H9 (cell line): ENCODE measurements around the gene PLEKHN1. TPM values are rescaled to one million over a fixed set of nuclear protein-coding genes. Genes with fewer than 3 reads are reported as not detected.

ENCODE experiments used
- DNase-seq: peaks from one replicate; pipeline ENCODE4 v3.0.0-alpha.2; 2017
- H2AFZ ChIP-seq: one replicate; pipeline ENCODE4 v1.6.1; 2013; ENCODE audit warnings: mild to moderate bottlenecking, low read length, control low read depth, moderate library complexity
- H2AK5ac ChIP-seq: 2 replicates; pipeline ENCODE4 v1.6.1; 2013; ENCODE audit warnings: low read length, control low read depth, mixed read lengths; ENCODE audit not compliant: insufficient read length
- H2BK120ac ChIP-seq: one replicate; pipeline ENCODE4 v1.6.1; 2013; ENCODE audit warnings: low read depth, mild to moderate bottlenecking, low read length, control low read depth, inconsistent platforms; ENCODE audit not compliant: poor library complexity, severe bottlenecking
- H2BK12ac ChIP-seq: 2 replicates; pipeline ENCODE4 v1.6.1; 2013; ENCODE audit warnings: low read length, control low read depth, mixed read lengths, low read depth; ENCODE audit not compliant: insufficient read length
- H2BK15ac ChIP-seq: 2 replicates; pipeline ENCODE4 v1.6.1; 2013; ENCODE audit warnings: low read depth, low read length, control low read depth
- H2BK20ac ChIP-seq: one replicate; pipeline ENCODE4 v1.6.1; 2013; ENCODE audit warnings: low read depth, mild to moderate bottlenecking, low read length, control low read depth, inconsistent platforms; ENCODE audit not compliant: poor library complexity, severe bottlenecking
- H2BK5ac ChIP-seq: 2 replicates; pipeline ENCODE4 v1.6.1; 2013; ENCODE audit warnings: low read length, control low read depth, mixed read lengths; ENCODE audit not compliant: insufficient read length
- H3K14ac ChIP-seq: 2 replicates; pipeline ENCODE4 v1.6.1; 2013; ENCODE audit warnings: low read length, control low read depth; ENCODE audit not compliant: insufficient read depth
- H3K18ac ChIP-seq: 2 replicates; pipeline ENCODE4 v1.6.1; 2013; ENCODE audit warnings: low read depth, mild to moderate bottlenecking, mixed read lengths, low read length, control low read depth; ENCODE audit not compliant: insufficient read length
- H3K23ac ChIP-seq: 2 replicates; pipeline ENCODE4 v1.6.1; 2013; ENCODE audit warnings: low read length, control low read depth, mixed read lengths, low read depth; ENCODE audit not compliant: insufficient read length
- H3K23me2 ChIP-seq: 2 replicates; pipeline ENCODE4 v1.6.1; 2013; ENCODE audit warnings: low read depth, mild to moderate bottlenecking, mixed read lengths, low read length, control low read depth; ENCODE audit not compliant: insufficient read length, poor library complexity, severe bottlenecking
- H3K27ac ChIP-seq: 2 replicates; pipeline ENCODE4 v1.5.1; 2013; ENCODE audit warnings: low read length, control low read depth, mixed read lengths, low read depth; ENCODE audit not compliant: insufficient read length
- H3K27me3 ChIP-seq: 2 replicates; pipeline ENCODE4 v1.6.1; 2013; ENCODE audit warnings: low read length, control low read depth, inconsistent platforms; ENCODE audit not compliant: insufficient read depth
- H3K4ac ChIP-seq: 2 replicates; pipeline ENCODE4 v1.6.1; 2013; ENCODE audit warnings: low read depth, mild to moderate bottlenecking, control low read depth, inconsistent platforms, low read length, moderate library complexity
- H3K4me1 ChIP-seq: 2 replicates; pipeline ENCODE4 v1.6.1; 2013; ENCODE audit warnings: low read length, control low read depth, inconsistent platforms; ENCODE audit not compliant: insufficient read depth
- H3K4me2 ChIP-seq: 2 replicates; pipeline ENCODE4 v1.6.1; 2013; ENCODE audit warnings: low read length, control low read depth, mixed read lengths; ENCODE audit not compliant: insufficient read length, insufficient read depth
- H3K56ac ChIP-seq: 2 replicates; pipeline ENCODE4 v1.6.1; 2013; ENCODE audit warnings: low read depth, mild to moderate bottlenecking, mixed read lengths, low read length, control low read depth; ENCODE audit not compliant: insufficient read length
- H3K79me1 ChIP-seq: 2 replicates; pipeline ENCODE4 v1.6.1; 2013; ENCODE audit warnings: low read depth, mild to moderate bottlenecking, moderate library complexity, low read length, control low read depth, inconsistent platforms; ENCODE audit not compliant: insufficient read depth, poor library complexity, severe bottlenecking
- H3K79me2 ChIP-seq: 2 replicates; pipeline ENCODE4 v1.6.1; 2013; ENCODE audit warnings: low read length, control low read depth, inconsistent platforms; ENCODE audit not compliant: insufficient read depth
- H3K9ac ChIP-seq: 2 replicates; pipeline ENCODE4 v1.6.1; 2013; ENCODE audit warnings: low read length, control low read depth, mixed read lengths; ENCODE audit not compliant: insufficient read length; ENCODE audit errors: extremely low read depth
- H3K9me3 ChIP-seq: one replicate; pipeline ENCODE4 v1.6.1; 2013; ENCODE audit warnings: low read depth, low read length, inconsistent platforms; ENCODE audit not compliant: control insufficient read depth
- H3T11ph ChIP-seq: one replicate; pipeline ENCODE4 v1.6.1; 2013; ENCODE audit warnings: mild to moderate bottlenecking, low read length, control low read depth, inconsistent platforms
- H4K20me1 ChIP-seq: one replicate; pipeline ENCODE4 v1.6.1; 2013; ENCODE audit not compliant: control insufficient read depth, insufficient read length, insufficient read depth
- H4K5ac ChIP-seq: 2 replicates; pipeline ENCODE4 v1.6.1; 2013; ENCODE audit warnings: low read depth, mild to moderate bottlenecking, mixed read lengths, low read length, control low read depth; ENCODE audit not compliant: insufficient read length
- H4K8ac ChIP-seq: replicated peaks from 2 replicates; pipeline ENCODE4 v1.6.1; 2013; ENCODE audit warnings: low read length, control low read depth, mixed read lengths, low read depth; ENCODE audit not compliant: insufficient read length
- H4K91ac ChIP-seq: 2 replicates; pipeline ENCODE4 v1.6.1; 2013; ENCODE audit warnings: low read depth, mild to moderate bottlenecking, moderate library complexity, mixed read lengths, low read length, control low read depth; ENCODE audit not compliant: insufficient read length
- H3K27ac Mint-ChIP-seq, 3 experiments: 2 replicates in 2 of 3; 3 replicates in 1 of 3; pipeline ENCODE4 v1.8.0; 2020 to 2021; ENCODE audit warnings: mixed read lengths in 3 of 3, mild to moderate bottlenecking in 1 of 3, moderate library complexity in 1 of 3
- H3K27me3 Mint-ChIP-seq: 2 replicates; pipeline ENCODE4 v1.8.0; 2021; ENCODE audit warnings: low read depth, mild to moderate bottlenecking, moderate library complexity, mixed read lengths
- H3K36me3 Mint-ChIP-seq, 3 experiments: 2 replicates in 2 of 3; 3 replicates in 1 of 3; pipeline ENCODE4 v1.8.0; 2020 to 2021; ENCODE audit warnings: low read depth in 3 of 3, mixed read lengths in 3 of 3; ENCODE audit not compliant: insufficient read depth in 1 of 3
- H3K4me1 Mint-ChIP-seq, 2 experiments: 2 replicates each; pipeline ENCODE4 v1.8.0; 2020; ENCODE audit warnings: mixed read lengths in 2 of 2
- H3K4me3 Mint-ChIP-seq, 2 experiments: 2 replicates in 1 of 2; 3 replicates in 1 of 2; pipeline ENCODE4 v1.8.0; 2020 to 2021; ENCODE audit warnings: mild to moderate bottlenecking in 2 of 2, mixed read lengths in 2 of 2, moderate library complexity in 1 of 2
- H3K9me3 Mint-ChIP-seq, 2 experiments: 2 replicates in 1 of 2; 3 replicates in 1 of 2; pipeline ENCODE4 v1.8.0; 2020; ENCODE audit warnings: mild to moderate bottlenecking in 2 of 2, mixed read lengths in 2 of 2, moderate library complexity in 1 of 2
- WGBS: extraction: QIAGEN DNeasy Blood & Tissue Kit; methylation state at CpG from one replicate; pipeline ENCODE4 v1.1.7; 2013; ENCODE audit warnings: missing lambda C conversion rate, low lambda C conversion rate, mixed read lengths; ENCODE audit not compliant: insufficient read length; ENCODE audit errors: extremely low coverage; 5-methylcytosine and 5-hydroxymethylcytosine counted together
- total RNA-seq: library from RNA; stranded (reverse); gene quantifications from 2 replicates; pipeline ENCODE4 v1.2.1, GENCODE V29; 2021
- TF ChIP-seq, protein P1 (sequence below): fragments of 200-600 bp; sonication (generic); conservative IDR thresholded peaks from 3 replicates; pipeline ENCODE4 v1.8.0; 2021; ENCODE audit warnings: antibody characterized with exemption, mild to moderate bottlenecking

The PLEKHN1 gene
- total RNA-seq, 1 experiment from 2014 or later = 3.0 TPM

DNA sequence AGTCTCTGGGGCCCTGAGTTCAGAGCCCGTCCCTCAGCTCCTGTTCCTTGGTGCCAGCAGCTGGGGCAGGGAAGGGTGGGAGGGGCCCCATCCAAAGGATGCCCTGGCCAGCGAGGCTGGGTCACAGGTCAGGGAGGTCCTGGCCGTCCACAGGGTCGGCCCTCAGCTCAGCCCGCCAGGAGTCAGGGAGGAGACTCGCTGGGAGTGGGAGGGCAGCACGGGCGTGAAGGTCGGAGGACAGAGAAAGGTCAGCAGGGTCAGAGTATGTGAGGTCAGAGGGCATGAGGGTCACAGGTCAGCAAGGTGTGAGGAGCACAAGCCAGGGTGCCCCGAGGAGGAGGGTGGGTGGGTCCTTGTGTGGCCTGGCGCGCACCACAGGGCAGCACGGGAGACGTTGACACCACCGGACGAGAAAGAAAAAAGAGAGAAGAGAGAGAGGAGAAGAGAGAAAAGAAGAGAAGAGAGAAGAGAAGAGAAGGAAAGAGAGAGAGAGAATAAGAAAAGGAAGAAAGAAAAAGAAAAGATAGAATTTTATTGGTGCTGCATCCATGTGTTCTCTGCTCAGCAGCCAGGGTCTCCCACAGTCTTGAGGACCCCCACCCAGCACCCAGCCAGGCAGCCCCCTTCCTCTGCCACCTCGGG, 8.5 kb downstream of the PLEKHN1 start:
- Histone ChIP-seq H3T11ph (no peak overlapping the region), H3K27ac (no peak overlapping the region), H3K23me2 (no peaks in the 10 kb centered on the region), H2BK5ac (no peak overlapping the region), H3K18ac (no peak overlapping the region), H3K23ac (no peak overlapping the region), H3K4me1 (no peaks in the 10 kb centered on the region), H4K20me1 (no peaks in the 10 kb centered on the region), H2BK120ac (no peak overlapping the region), H3K4ac (no peak overlapping the region), H2AFZ (no peak overlapping the region), H4K5ac (no peak overlapping the region), H3K9ac (no peak overlapping the region), H3K9me3 (no peaks in the 10 kb centered on the region), H2BK15ac (no peak overlapping the region), H3K4me2 (no peak overlapping the region), H3K56ac (no peak overlapping the region), H3K79me1 (no peaks in the 10 kb centered on the region), H3K27me3 (no peaks in the 10 kb centered on the region; the same call in 1 of the 2 replicates), H2BK12ac (no peak overlapping the region), H4K91ac (no peak overlapping the region), H4K8ac (no peak overlapping the region), H3K79me2 (no peaks in the 10 kb centered on the region), H3K14ac (no peak overlapping the region), H2BK20ac (no peak overlapping the region), H2AK5ac (no peak overlapping the region)
- no CpG with 5 or more reads among the region's 17 CpGs for WGBS
- TF ChIP-seq, protein P1, sequence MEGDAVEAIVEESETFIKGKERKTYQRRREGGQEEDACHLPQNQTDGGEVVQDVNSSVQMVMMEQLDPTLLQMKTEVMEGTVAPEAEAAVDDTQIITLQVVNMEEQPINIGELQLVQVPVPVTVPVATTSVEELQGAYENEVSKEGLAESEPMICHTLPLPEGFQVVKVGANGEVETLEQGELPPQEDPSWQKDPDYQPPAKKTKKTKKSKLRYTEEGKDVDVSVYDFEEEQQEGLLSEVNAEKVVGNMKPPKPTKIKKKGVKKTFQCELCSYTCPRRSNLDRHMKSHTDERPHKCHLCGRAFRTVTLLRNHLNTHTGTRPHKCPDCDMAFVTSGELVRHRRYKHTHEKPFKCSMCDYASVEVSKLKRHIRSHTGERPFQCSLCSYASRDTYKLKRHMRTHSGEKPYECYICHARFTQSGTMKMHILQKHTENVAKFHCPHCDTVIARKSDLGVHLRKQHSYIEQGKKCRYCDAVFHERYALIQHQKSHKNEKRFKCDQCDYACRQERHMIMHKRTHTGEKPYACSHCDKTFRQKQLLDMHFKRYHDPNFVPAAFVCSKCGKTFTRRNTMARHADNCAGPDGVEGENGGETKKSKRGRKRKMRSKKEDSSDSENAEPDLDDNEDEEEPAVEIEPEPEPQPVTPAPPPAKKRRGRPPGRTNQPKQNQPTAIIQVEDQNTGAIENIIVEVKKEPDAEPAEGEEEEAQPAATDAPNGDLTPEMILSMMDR = no peak
- Mint-ChIP-seq H3K27ac (no peak overlapping the region), H3K4me3 (no peak overlapping the region; a peak in 1 of 5 replicates), H3K36me3 (peaks cover 0 to 6% (median 4%) of the 10 kb centered on the region in 3 experiments; a peak in 4 of 7 replicates), H3K9me3 (peaks cover 4 to 6% of the 10 kb centered on the region in 2 experiments), H3K4me1 (peaks cover 5 to 9% of the 10 kb centered on the region in 2 experiments; a peak in 3 of 4 replicates), H3K27me3 (peaks cover 48% of the 10 kb centered on the region)
- no peak for DNase-seq
